Upper lobe of right lung (tissue), 1 donor: ENCODE data around the gene ZFP3. TPM values are rescaled to one million over a fixed set of nuclear protein-coding genes. Genes with fewer than 3 reads are reported as not detected.
A peak's percentile ranks its signal among the peaks of the same experiment; 100 is the strongest.
"Not testable (repeated sequence)": the region's sequence is repeated elsewhere in the genome, so short reads cannot be mapped to it uniquely, and the experiment has no call there.

Experiments used
- ATAC-seq: fragments of 200-7000 bp; cut with Tn5 transposase; one replicate; pipeline ENCODE4 v1.9.1; 2020; ENCODE audit warnings: mild to moderate bottlenecking, moderate library complexity
- DNase-seq: peaks from one replicate; pipeline ENCODE4 v3.0.0-alpha.2; 2020
- H3K27ac ChIP-seq: fragments of 200-600 bp; one replicate; pipeline ENCODE4 v1.8.0; 2022
- H3K27me3 ChIP-seq: fragments of 200-600 bp; one replicate; pipeline ENCODE4 v1.8.0; 2022; ENCODE audit warnings: mild to moderate bottlenecking
- H3K36me3 ChIP-seq: fragments of 200-600 bp; one replicate; pipeline ENCODE4 v1.8.0; 2022
- H3K4me1 ChIP-seq: fragments of 200-600 bp; one replicate; pipeline ENCODE4 v1.8.0; 2022
- H3K4me3 ChIP-seq: fragments of 200-600 bp; one replicate; pipeline ENCODE4 v1.8.0; 2022; ENCODE audit warnings: mild to moderate bottlenecking
- H3K9me3 ChIP-seq: fragments of 200-600 bp; one replicate; pipeline ENCODE4 v1.8.0; 2022
- intact Hi-C: fragments of 100-400 bp; cut with DNase I; formaldehyde crosslinking; loops from one replicate; pipeline ENCODE4 v1.11.0; 2022
- long read RNA-seq: library from polyadenylated mRNA; unstranded; transcript quantifications from one replicate; pipeline ENCODE4 v2.0.0, GENCODE V29; 2021
- total RNA-seq: library from RNA; stranded (reverse); fragmentation: NEBNext Ultra II Directional; extraction: Animal tissue kit (Norgen Biotek cat#: 25700); gene quantifications from one replicate; pipeline ENCODE4 v1.2.1, GENCODE V29; 2021
- TF ChIP-seq, protein P1 (sequence below): fragments of 200-600 bp; IDR thresholded peaks from one replicate; pipeline ENCODE4 v1.8.0; 2022; ENCODE audit warnings: antibody characterized with exemption
- donor health status: DM: no; HTN: yes; CAD: no; lungs with severe emphysema.

Gene ZFP3
- 6.7 TPM for total RNA-seq
- long read RNA-seq, full-length matches to known transcripts: 3 of 12 reads
- long read RNA-seq, partial matches to known transcripts: 0 of 12 reads
- long read RNA-seq, other reads (novel, unspliced or antisense): 9 of 12 reads

- Histone ChIP-seq H3K4me3 (peak within 1 kb of the TSS; percentile 79), H3K4me1 (peaks cover 9% of the 10 kb centered on the region), H3K36me3 (no peaks in the 10 kb centered on the region), H3K27me3 (no peaks in the 10 kb centered on the region), H3K9me3 (no peaks in the 10 kb centered on the region), H3K27ac (peak within 1 kb of the TSS; percentile 84)
- intact Hi-C loops: no loop called here
- DNase-seq: peak; percentile 95
- ATAC-seq: peak; percentile 99
- TF ChIP-seq, protein P1, sequence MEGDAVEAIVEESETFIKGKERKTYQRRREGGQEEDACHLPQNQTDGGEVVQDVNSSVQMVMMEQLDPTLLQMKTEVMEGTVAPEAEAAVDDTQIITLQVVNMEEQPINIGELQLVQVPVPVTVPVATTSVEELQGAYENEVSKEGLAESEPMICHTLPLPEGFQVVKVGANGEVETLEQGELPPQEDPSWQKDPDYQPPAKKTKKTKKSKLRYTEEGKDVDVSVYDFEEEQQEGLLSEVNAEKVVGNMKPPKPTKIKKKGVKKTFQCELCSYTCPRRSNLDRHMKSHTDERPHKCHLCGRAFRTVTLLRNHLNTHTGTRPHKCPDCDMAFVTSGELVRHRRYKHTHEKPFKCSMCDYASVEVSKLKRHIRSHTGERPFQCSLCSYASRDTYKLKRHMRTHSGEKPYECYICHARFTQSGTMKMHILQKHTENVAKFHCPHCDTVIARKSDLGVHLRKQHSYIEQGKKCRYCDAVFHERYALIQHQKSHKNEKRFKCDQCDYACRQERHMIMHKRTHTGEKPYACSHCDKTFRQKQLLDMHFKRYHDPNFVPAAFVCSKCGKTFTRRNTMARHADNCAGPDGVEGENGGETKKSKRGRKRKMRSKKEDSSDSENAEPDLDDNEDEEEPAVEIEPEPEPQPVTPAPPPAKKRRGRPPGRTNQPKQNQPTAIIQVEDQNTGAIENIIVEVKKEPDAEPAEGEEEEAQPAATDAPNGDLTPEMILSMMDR: no peak
Measured at GRCh38 chr17:5078106-5079028, at the start of gene ZFP3. Gene ZFP3 (plus strand): TSS chr17:5078467. CDS start chr17:5091505, 13,038 bp downstream.

DNA sequence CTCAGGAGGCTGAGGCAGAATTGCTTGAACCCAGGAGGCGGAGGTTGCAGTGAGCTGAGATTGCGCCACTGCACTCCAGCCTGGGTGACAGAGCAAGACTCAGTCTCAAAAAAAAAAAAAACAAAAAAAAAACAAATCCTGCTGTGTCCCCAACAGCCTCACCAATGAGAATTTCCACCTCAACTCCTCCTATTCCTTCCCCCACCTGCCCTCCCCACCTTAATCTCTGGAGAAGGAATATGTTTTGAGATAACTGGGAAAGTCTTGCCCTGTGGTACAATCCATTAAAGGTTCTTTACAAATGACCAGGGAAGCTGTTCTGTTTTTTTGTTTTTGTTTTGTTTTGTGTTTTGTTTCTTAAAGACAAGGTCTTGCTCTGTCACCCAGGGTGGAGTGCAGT is 48.1 kb upstream of the ZFP3 start:
- H3K9me3 ChIP-seq, H3K27ac ChIP-seq, ATAC-seq, DNase-seq, H3K4me3 ChIP-seq, intact Hi-C loops, H3K36me3 ChIP-seq, H3K4me1 ChIP-seq, H3K27me3 ChIP-seq: not testable (repeated sequence)

DNA sequence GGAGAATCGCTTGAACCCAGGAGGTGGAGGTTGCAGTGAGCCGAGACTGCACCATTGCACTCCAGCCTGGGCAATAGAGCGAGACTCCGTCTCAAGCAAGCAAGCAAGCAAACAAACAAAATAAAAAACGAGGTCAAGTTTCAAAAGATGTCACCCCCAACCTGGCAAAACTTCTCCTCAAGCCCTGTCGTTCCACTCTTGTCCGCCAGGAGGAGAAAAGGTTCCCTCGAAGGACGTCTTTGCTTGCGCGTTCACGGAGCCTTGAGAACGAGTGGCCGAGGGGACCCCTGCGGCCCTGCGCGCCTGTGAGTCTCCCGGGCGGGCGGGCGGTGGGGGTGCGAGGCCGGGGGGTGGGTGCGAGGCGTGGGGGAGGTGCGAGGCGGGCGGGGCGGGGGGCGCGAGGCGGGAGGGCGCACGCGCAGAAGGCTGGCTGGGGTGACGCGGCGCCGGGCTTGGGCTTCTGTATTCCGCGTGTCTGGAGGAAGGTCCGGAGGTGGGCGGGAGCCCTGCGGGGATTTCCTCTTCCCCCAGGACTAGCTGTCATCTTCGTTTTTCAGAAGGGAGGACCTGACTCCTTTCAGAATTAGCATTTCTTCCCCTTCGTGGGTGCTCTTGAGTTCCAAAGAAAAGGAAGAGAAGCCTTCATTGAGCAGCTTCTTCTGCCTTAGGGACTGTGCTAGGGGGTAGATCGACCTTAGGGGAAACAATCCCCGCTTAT is 46.7 kb upstream of the ZFP3 start:
- H3K9me3 ChIP-seq: no peaks in the 10 kb centered on the region
- DNase-seq: peak; percentile 92
- H3K4me3 ChIP-seq: peak overlapping the region; percentile 47
- peak overlapping the region; percentile 37 for H3K27ac ChIP-seq
- intact Hi-C loops: no loop called here
- TF ChIP-seq, protein P1: peak; percentile 73
- ATAC-seq: peak; percentile 90
- no peaks in the 10 kb centered on the region for H3K27me3 ChIP-seq
- peaks cover 9% of the 10 kb centered on the region for H3K4me1 ChIP-seq
- H3K36me3 ChIP-seq: no peaks in the 10 kb centered on the region

DNA sequence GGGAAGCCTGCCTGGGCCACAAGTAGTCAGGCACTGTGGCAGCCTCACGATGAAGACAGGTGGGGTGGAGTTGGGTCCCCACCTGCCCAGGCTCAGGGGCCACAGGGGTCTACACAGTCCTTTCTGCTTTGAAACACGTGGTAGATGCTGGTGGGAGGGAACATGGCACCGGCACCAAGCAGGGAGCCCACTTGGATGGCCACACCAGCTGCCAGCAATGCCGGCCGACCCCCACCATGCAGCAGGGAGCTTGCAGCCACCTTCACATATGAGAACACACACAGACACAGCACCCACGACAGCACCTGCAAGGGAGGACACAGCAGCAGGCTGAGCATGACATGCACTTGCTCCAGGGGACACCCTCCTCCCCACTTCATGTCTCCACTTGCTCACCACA is 45.4 kb upstream of the ZFP3 start:
- H3K36me3 ChIP-seq: no peaks in the 10 kb centered on the region
- no peaks in the 10 kb centered on the region for H3K27me3 ChIP-seq
- ATAC-seq (no peak), DNase-seq (no peak)
- H3K4me3 ChIP-seq: no peak overlapping the region
- intact Hi-C loops: no loop called here
- peaks cover 9% of the 10 kb centered on the region for H3K4me1 ChIP-seq
- no peak overlapping the region for H3K27ac ChIP-seq
- TF ChIP-seq, protein P1: no peak
- no peaks in the 10 kb centered on the region for H3K9me3 ChIP-seq

DNA sequence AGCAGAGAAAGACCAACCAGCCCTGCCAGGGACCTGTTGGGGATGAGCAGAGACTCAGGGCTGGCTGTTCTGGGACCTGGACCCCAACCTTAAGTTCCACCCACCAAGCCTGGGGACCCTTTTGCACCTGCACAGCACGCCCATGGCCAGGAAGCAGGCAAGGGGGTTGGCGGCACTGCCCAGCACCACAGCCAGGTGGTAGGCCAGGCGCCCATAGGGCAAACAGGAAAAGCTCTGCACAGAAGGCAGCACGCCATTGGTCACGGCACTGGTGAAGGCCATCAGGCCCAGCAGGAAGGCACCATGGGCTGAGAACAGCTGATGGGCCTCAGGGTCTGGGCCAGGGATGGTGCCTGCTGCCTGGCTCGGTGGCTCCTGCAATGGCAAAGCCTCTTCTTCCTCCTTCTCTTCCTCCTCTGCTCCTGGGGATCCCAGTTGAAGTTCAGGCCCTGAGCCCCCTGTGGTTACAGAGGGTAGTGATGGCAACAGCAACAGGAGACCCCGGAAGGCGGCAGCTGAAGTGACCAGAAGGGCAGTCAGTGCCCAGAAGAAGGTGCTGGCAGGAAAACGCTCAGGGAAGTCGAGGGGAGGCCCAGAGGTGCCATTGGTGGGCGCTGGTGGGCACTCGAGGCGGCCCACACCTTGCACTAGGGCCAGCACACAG is 44.8 kb upstream of the ZFP3 start:
- Histone ChIP-seq H3K4me1 (peaks cover 9% of the 10 kb centered on the region), H3K9me3 (no peaks in the 10 kb centered on the region), H3K4me3 (no peak overlapping the region), H3K27ac (no peak overlapping the region), H3K27me3 (no peaks in the 10 kb centered on the region), H3K36me3 (no peaks in the 10 kb centered on the region)
- ATAC-seq (no peak), DNase-seq (no peak)
- intact Hi-C loops: no loop called here
- TF ChIP-seq, protein P1: no peak
